DLD1 (cell line): ENCODE measurements around the gene CDH4.
"Not testable (repeated sequence)": the region's sequence is repeated elsewhere in the genome, so short reads cannot be mapped to it uniquely, and the experiment has no call there.

Source experiments
- in situ Hi-C: cut with HindIII; loops from 2 replicates; pipeline ENCODE4 v1.10.0; 2017; ENCODE audit warnings: low sequenced_read_pairs

CDH4 gene

GRCh38 chr20:61973515-61974356 is 721.7 kb downstream of the CDH4 start:
- in situ Hi-C loops: no loop called here

GRCh38 chr20:61974357-61974665 is 722.2 kb downstream of the CDH4 start:
- in situ Hi-C loops: no loop called here

GRCh38 chr20:61975407-61976129 is 723.5 kb downstream of the CDH4 start:
- in situ Hi-C loops: no loop called here

GRCh38 chr20:61976263-61976643 is 724.2 kb downstream of the CDH4 start:
- in situ Hi-C loops: no loop called here

- in situ Hi-C loops: no loop called here
These were observed 724.8 kb downstream of the CDH4 start for GRCh38 chr20:61976644-61977418.

- in situ Hi-C loops: no loop called here
These were observed 725.3 kb downstream of the CDH4 start for GRCh38 chr20:61977419-61977786.

- in situ Hi-C loops: no loop called here
These were observed 726.4 kb downstream of the CDH4 start for GRCh38 chr20:61978491-61978890.

GRCh38 chr20:61979090-61979489 is 727.0 kb downstream of the CDH4 start:
- in situ Hi-C loops: no loop called here

- in situ Hi-C loops: no loop called here
These were observed 727.9 kb downstream of the CDH4 start for GRCh38 chr20:61979701-61980635.

GRCh38 chr20:61980647-61981583 is 728.9 kb downstream of the CDH4 start:
- in situ Hi-C loops: no loop called here

- in situ Hi-C loops: not testable (repeated sequence)
These were observed 729.6 kb downstream of the CDH4 start for GRCh38 chr20:61981691-61982090.

GRCh38 chr20:61982191-61982950 is 730.3 kb downstream of the CDH4 start:
- in situ Hi-C loops: no loop called here

- in situ Hi-C loops: no loop called here
These were observed 730.9 kb downstream of the CDH4 start for GRCh38 chr20:61982951-61983315.

GRCh38 chr20:61983965-61984364 is 731.9 kb downstream of the CDH4 start:
- in situ Hi-C loops: no loop called here

- in situ Hi-C loops: not testable (repeated sequence)
These were observed 732.4 kb downstream of the CDH4 start for GRCh38 chr20:61984431-61984830.

- in situ Hi-C loops: no loop called here
These were observed 733.0 kb downstream of the CDH4 start for GRCh38 chr20:61985096-61985495.

- in situ Hi-C loops: no loop called here
These were observed 734.8 kb downstream of the CDH4 start for GRCh38 chr20:61986762-61987321.

GRCh38 chr20:61988665-61989064 is 736.6 kb downstream of the CDH4 start:
- in situ Hi-C loops: no loop called here

GRCh38 chr20:61989741-61990140 is 737.7 kb downstream of the CDH4 start:
- in situ Hi-C loops: no loop called here
